ENCODE data around the gene PFKFB3.
A peak's percentile ranks its signal among the peaks of the same experiment; 100 is the strongest.

Gene PFKFB3

GRCh38 chr10:6276356-6276755 lies 73.6 kb downstream of the PFKFB3 start:
- Histone ChIP-seq H3K4me3 (no peak overlapping the region), H3K9me3 (no peaks in the 10 kb centered on the region), H3K4me1 (peaks cover 0 to 57% (median 15%) of the 10 kb centered on the region in 4 donors), H3K27ac (peak overlapping the region in 1 of 2 donors; percentile 74), H3K27me3 (no peaks in the 10 kb centered on the region), H3K36me3 (no peaks in the 10 kb centered on the region)
- DNase-seq = no peak
- no peak for TF ChIP-seq CTCF (IDR thresholded peaks at IDR 0.05)
- intact Hi-C loops (cut with DNase I; ENCODE audit: low total_unique reads) = no loop called here

- peaks cover 0 to 46% (median 11%) of the 10 kb centered on the region in 4 donors for H3K4me1 ChIP-seq
- peak overlapping the region; percentile 48 to 70 for H3K27ac ChIP-seq
- H3K4me3 ChIP-seq = no peak overlapping the region
- peaks cover 0 to 4% (median 0%) of the 10 kb centered on the region in 3 donors for H3K36me3 ChIP-seq
- no peaks in the 10 kb centered on the region for H3K9me3 ChIP-seq
- H3K27me3 ChIP-seq = no peaks in the 10 kb centered on the region
- DNase-seq = no peak
- intact Hi-C loops (cut with DNase I; ENCODE audit: low total_unique reads) = no loop called here
- TF ChIP-seq CTCF (IDR thresholded peaks at IDR 0.05) = no peak
Observed at GRCh38 chr10:6278519-6279120, 75.9 kb downstream of the PFKFB3 start.

GRCh38 chr10:6279540-6280267 lies 77.0 kb downstream of the PFKFB3 start:
- H3K4me1 ChIP-seq = peaks cover 0 to 35% (median 7%) of the 10 kb centered on the region in 4 donors
- TF ChIP-seq CTCF (IDR thresholded peaks at IDR 0.05) = no peak
- H3K27ac ChIP-seq = peak overlapping the region; percentile 48 to 70
- H3K27me3 ChIP-seq = no peaks in the 10 kb centered on the region
- no peaks in the 10 kb centered on the region for H3K9me3 ChIP-seq
- intact Hi-C loops (cut with DNase I; ENCODE audit: low total_unique reads) = no loop called here
- DNase-seq = no peak
- no peak overlapping the region for H3K4me3 ChIP-seq
- H3K36me3 ChIP-seq = peaks cover 0 to 4% (median 0%) of the 10 kb centered on the region in 3 donors

GRCh38 chr10:6280291-6280690 lies 77.6 kb downstream of the PFKFB3 start:
- Histone ChIP-seq H3K27ac (peak overlapping the region; percentile 48 to 70), H3K4me1 (peaks cover 0 to 29% (median 2%) of the 10 kb centered on the region in 4 donors), H3K9me3 (no peaks in the 10 kb centered on the region), H3K27me3 (no peaks in the 10 kb centered on the region), H3K4me3 (no peak overlapping the region), H3K36me3 (peaks cover 0 to 4% (median 0%) of the 10 kb centered on the region in 3 donors)
- intact Hi-C loops (cut with DNase I; ENCODE audit: low total_unique reads) = no loop called here
- no peak for DNase-seq
- TF ChIP-seq CTCF (IDR thresholded peaks at IDR 0.05) = no peak

GRCh38 chr10:6282454-6282958 lies 79.8 kb downstream of the PFKFB3 start:
- no peak for TF ChIP-seq CTCF (IDR thresholded peaks at IDR 0.05)
- no peak for DNase-seq
- Histone ChIP-seq H3K27ac (no peak overlapping the region), H3K9me3 (no peaks in the 10 kb centered on the region), H3K4me1 (peaks cover 0 to 21% (median 0%) of the 10 kb centered on the region in 4 donors), H3K27me3 (no peaks in the 10 kb centered on the region), H3K36me3 (peaks cover 0 to 4% (median 0%) of the 10 kb centered on the region in 3 donors), H3K4me3 (no peak overlapping the region)
- intact Hi-C loops (cut with DNase I; ENCODE audit: low total_unique reads) = no loop called here

Data from tibial artery (tissue), 4 donors.